Measurements from ENCODE around the gene AVL9. TPM values are rescaled to one million over a fixed set of nuclear protein-coding genes. Genes with fewer than 3 reads are reported as not detected.

The AVL9 gene
- total RNA-seq, 2 donors from 2014 or later, result 21.9 to 27.8 TPM

DNA sequence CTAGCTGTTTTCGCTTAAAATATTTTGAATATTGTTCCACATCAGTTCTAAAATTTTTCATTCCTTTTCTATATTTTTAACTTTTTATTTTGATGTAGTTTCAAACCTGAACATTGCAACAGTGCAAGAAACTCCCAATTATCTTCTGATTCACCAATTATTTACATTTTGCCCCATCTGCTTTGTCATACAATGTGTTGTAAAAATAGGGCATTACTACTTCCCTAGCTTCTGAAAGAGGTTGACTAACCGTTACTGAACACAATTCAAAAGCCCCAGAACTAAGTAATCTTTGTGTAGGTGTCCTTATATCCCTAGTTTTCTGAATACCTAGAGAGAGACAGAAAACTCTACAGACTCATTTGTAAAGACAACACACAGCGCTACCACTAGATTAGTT, 86.7 kb downstream of the AVL9 start:
- Histone ChIP-seq H3K4me3 (no peak overlapping the region), H3K27me3 (replicated peaks; ENCODE audit: insufficient read depth) (no peaks in the 10 kb centered on the region), H3K27ac (no peak overlapping the region), H3K9me3 (no peaks in the 10 kb centered on the region), H3K36me3 (no peaks in the 10 kb centered on the region), H3K4me1 (replicated peaks) (no peaks in the 10 kb centered on the region)
- no peak for DNase-seq (ENCODE audit: low spot score)
- TF ChIP-seq, protein P1, sequence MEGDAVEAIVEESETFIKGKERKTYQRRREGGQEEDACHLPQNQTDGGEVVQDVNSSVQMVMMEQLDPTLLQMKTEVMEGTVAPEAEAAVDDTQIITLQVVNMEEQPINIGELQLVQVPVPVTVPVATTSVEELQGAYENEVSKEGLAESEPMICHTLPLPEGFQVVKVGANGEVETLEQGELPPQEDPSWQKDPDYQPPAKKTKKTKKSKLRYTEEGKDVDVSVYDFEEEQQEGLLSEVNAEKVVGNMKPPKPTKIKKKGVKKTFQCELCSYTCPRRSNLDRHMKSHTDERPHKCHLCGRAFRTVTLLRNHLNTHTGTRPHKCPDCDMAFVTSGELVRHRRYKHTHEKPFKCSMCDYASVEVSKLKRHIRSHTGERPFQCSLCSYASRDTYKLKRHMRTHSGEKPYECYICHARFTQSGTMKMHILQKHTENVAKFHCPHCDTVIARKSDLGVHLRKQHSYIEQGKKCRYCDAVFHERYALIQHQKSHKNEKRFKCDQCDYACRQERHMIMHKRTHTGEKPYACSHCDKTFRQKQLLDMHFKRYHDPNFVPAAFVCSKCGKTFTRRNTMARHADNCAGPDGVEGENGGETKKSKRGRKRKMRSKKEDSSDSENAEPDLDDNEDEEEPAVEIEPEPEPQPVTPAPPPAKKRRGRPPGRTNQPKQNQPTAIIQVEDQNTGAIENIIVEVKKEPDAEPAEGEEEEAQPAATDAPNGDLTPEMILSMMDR (IDR thresholded peaks at IDR 0.05), result no peak
- TF ChIP-seq POLR2A (IDR thresholded peaks at IDR 0.05) (no peak), POLR2AphosphoS5 (IDR thresholded peaks at IDR 0.05) (no peak)
- 92% methylated on average over 3 of the region's 3 CpGs for WGBS
- intact Hi-C loops (cut with DNase I), result no loop called here

DNA sequence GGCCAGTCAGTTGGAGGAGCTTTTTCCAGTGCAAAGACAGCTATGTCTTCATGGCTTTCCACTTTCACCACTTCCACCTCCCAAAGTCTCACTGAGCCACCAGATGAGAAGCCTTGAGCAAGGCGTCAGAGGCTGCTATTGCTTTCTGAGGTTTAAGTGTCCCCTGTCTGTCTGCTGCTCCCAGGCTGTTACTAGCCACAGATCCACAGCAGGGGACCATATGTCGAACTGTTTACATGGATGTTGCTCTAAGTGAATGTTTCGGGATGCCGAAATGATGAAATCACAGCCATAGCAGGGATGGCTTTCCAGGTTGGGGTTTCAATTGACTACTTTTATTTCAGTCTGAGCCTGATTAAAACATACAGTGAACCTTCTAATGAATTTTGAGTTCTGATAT, 88.5 kb downstream of the AVL9 start:
- H3K27me3 ChIP-seq (replicated peaks; ENCODE audit: insufficient read depth), result no peaks in the 10 kb centered on the region
- no peak for DNase-seq (ENCODE audit: low spot score)
- TF ChIP-seq POLR2A (IDR thresholded peaks at IDR 0.05) (no peak), POLR2AphosphoS5 (IDR thresholded peaks at IDR 0.05) (no peak)
- TF ChIP-seq, protein P1 (IDR thresholded peaks at IDR 0.05), result no peak
- no peak overlapping the region for H3K27ac ChIP-seq
- H3K9me3 ChIP-seq, result no peaks in the 10 kb centered on the region
- no peak overlapping the region for H3K4me3 ChIP-seq
- no peaks in the 10 kb centered on the region for H3K4me1 ChIP-seq (replicated peaks)
- no peaks in the 10 kb centered on the region for H3K36me3 ChIP-seq
- WGBS, result 95% methylated on average over 4 of the region's 4 CpGs
- intact Hi-C loops (cut with DNase I), result no loop called here

DNA sequence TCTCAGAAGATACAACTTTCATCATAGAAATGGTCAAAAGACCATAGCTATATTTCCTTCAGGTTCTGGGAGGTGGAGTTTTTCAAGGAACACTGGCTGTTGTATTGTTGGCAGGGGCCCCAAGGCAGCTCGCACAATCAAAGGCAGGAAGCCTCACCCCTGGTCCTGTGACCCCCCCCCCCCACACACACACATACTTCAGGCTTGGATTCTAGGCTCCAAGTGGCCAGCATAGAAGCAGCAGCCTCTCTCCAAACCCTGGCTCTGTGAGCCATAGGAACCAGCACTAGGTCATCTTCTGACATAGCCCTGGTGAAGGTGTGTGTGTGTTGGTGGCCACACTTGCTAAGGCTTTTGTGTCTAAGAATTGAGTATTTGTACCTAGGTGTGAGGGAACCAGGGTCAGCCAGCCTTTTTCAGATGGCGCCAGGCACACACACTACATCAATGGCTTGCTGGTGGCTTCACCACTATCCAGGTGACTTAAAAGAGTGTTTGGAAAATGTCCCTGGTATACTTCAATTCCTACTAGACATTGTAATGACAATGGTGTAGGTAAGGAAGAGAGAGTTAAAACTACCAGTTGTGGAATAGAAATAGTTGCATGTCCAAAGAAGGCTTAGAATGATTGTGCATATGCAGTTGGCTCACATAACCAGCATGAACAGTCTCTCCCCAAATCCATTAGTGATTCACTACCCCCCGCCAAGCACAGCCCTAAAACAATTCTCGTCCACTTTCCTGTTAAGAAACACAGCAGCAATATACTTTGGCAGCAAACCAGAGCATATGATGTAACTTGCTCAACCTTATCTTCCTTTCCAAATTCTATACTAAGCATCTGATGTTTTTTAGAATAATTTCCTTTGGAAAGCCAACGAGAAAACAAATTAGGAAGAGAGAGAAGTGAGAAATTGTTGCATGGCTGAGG, 91.3 kb downstream of the AVL9 start:
- Histone ChIP-seq H3K27ac (no peak overlapping the region), H3K9me3 (no peaks in the 10 kb centered on the region), H3K4me3 (no peak overlapping the region), H3K36me3 (no peaks in the 10 kb centered on the region), H3K4me1 (replicated peaks) (no peaks in the 10 kb centered on the region), H3K27me3 (replicated peaks; ENCODE audit: insufficient read depth) (no peaks in the 10 kb centered on the region)
- TF ChIP-seq POLR2AphosphoS5 (IDR thresholded peaks at IDR 0.05) (no peak), POLR2A (IDR thresholded peaks at IDR 0.05) (no peak)
- TF ChIP-seq, protein P1 (IDR thresholded peaks at IDR 0.05), result no peak
- WGBS, result 52% methylated on average over 5 of the region's 5 CpGs
- no peak for DNase-seq (ENCODE audit: low spot score)
- intact Hi-C loops (cut with DNase I), result no loop called here

DNA sequence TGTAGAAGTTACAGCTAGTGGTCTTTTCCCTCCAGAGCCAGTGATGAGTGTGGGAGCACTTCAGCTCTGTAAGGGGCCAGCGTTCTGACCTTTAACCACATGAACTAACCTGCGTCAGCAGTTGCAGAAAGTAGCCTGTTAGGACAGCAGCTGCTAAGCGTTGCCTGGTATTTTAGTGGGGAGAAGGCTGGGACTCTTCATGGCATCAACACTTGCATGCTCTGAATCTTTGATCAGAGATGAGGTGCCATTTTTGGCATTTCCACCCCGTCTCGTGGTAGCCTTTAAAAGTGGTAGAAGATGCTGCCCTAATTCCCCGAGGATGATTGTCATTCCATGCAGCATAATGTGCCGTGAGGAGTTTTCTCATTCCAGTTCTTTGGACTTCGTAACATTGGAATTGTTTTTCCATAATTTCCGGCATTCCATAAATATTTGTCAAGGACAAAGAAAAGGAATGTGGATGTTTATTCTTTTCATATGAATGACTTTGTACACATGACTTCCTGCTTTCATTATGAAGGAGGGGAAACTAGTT, 92.2 kb downstream of the AVL9 start:
- intact Hi-C loops (cut with DNase I), result no loop called here
- DNase-seq (ENCODE audit: low spot score), result no peak

More for the DNA sequence above, 92.2 kb downstream of the AVL9 start:
- Histone ChIP-seq H3K27me3 (replicated peaks; ENCODE audit: insufficient read depth) (no peaks in the 10 kb centered on the region), H3K4me1 (replicated peaks) (no peaks in the 10 kb centered on the region), H3K4me3 (no peak overlapping the region), H3K27ac (no peak overlapping the region), H3K36me3 (no peaks in the 10 kb centered on the region), H3K9me3 (no peaks in the 10 kb centered on the region)
- TF ChIP-seq, protein P1 (IDR thresholded peaks at IDR 0.05), result no peak
- TF ChIP-seq POLR2AphosphoS5 (IDR thresholded peaks at IDR 0.05) (no peak), POLR2A (IDR thresholded peaks at IDR 0.05) (no peak)
- WGBS, result 64% methylated on average over 9 of the region's 9 CpGs
